ENCODE measurements around the gene TFAP2A.

TFAP2A gene

DNA sequence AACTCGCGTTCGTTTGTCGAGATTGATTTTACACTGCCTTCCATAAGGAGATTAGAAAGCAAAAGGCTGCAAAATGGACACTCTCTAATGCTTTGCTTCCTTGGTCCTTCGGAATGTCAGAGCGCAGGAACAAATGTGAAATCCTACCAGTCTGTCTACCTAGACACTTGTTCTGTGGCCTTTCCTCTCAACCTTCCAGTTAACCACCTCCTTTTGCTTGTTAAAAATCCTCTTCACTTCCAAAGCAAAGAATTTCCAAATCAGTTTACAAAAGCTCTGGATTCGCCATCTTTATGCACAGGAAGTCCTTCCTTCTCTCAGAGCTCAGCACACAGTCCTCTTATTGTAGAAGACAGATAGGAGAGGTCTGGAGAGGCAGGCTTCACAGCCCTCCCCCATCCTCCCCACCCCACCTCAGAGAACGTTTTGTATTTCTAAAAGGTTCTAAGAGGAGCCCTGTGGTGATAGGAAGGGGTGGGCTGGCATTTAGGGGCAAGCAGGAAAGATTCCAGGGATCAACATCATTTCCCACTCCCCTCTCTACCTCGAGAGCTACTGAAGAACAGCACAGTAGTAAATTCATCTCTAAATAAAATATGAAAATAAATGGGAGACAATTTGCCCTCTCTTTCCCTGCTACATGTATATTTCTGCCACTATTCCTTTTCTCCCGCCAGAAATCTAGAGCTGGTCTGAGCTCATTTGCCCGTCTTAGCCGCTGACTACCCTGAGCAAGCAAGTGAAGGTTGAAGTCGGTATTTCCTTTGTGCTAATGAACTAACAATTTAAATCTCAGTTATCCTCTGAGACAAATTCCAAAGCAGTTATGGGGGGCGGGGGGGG lies 18.9 kb downstream of the TFAP2A start:
- Histone ChIP-seq H4K20me1 (ENCODE audit: low read depth, low read length) (no peaks in the 10 kb centered on the region), H3K9ac (ENCODE audit: low read length) (no peak overlapping the region), H3K4me2 (ENCODE audit: low read depth, low read length, poor library complexity, severe bottlenecking) (no peak overlapping the region), H3K36me3 (ENCODE audit: low read length) (no peaks in the 10 kb centered on the region), H3K79me2 (ENCODE audit: insufficient read depth, low read length) (no peaks in the 10 kb centered on the region), H3K9me2 (replicated peaks; ENCODE audit: insufficient read depth, low read length) (no peaks in the 10 kb centered on the region), H3K4me3 (ENCODE audit: insufficient read depth, low read length, poor library complexity, severe bottlenecking) (no peak overlapping the region), H3K9me3 (ENCODE audit: insufficient read depth, low read length) (no peaks in the 10 kb centered on the region), H3F3A (ENCODE audit: insufficient read depth) (no peaks in the 10 kb centered on the region), H2AFZ (ENCODE audit: low read depth, low read length, severe bottlenecking) (no peak overlapping the region), H3K27ac (ENCODE audit: low read depth, low read length) (no peak overlapping the region), H3K27me3 (ENCODE audit: low read length) (no peaks in the 10 kb centered on the region)
- TF ChIP-seq, protein P1, sequence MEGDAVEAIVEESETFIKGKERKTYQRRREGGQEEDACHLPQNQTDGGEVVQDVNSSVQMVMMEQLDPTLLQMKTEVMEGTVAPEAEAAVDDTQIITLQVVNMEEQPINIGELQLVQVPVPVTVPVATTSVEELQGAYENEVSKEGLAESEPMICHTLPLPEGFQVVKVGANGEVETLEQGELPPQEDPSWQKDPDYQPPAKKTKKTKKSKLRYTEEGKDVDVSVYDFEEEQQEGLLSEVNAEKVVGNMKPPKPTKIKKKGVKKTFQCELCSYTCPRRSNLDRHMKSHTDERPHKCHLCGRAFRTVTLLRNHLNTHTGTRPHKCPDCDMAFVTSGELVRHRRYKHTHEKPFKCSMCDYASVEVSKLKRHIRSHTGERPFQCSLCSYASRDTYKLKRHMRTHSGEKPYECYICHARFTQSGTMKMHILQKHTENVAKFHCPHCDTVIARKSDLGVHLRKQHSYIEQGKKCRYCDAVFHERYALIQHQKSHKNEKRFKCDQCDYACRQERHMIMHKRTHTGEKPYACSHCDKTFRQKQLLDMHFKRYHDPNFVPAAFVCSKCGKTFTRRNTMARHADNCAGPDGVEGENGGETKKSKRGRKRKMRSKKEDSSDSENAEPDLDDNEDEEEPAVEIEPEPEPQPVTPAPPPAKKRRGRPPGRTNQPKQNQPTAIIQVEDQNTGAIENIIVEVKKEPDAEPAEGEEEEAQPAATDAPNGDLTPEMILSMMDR (IDR thresholded peaks at IDR 0.05; ENCODE audit: insufficient read depth, low read length, poor library complexity, severe bottlenecking) = no peak
- 0 out of 2 replicates have a peak, but pooled peaks have one; percentile 12 for TF ChIP-seq EZH2phosphoT487 (conservative IDR thresholded peaks at IDR 0.05; ENCODE audit: low read length)

DNA sequence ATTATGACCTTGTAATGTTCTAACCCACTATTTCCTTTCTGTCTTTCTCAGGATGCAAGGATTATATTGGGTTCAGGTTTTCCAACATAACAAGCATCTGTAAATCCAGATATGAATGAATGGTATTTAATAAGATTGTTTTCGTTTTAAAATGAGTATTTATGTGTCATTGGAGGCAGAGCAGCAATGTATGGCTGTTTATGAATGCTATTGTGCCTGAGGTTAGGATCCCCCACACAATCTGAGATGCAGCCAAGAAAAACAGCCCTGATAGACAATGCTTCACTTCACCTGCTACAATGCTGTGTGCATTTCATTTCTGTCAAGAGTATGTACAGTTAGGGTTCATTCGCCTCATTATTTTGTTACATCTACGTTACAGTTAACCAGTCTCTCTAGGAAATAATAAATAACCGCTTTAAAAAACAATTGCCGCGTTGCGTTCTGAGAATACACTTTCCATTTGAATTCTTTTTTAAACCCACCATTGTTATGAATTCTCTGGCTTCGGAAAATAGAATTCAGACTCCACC lies 19.6 kb downstream of the TFAP2A start:
- TF ChIP-seq EZH2phosphoT487 (conservative IDR thresholded peaks at IDR 0.05; ENCODE audit: low read length) = 0 out of 2 replicates have a peak, but pooled peaks have one; percentile 41
- TF ChIP-seq, protein P1 (IDR thresholded peaks at IDR 0.05; ENCODE audit: insufficient read depth, low read length, poor library complexity, severe bottlenecking) = no peak
- H3F3A ChIP-seq (ENCODE audit: insufficient read depth) = no peaks in the 10 kb centered on the region
- H3K9me2 ChIP-seq (replicated peaks; ENCODE audit: insufficient read depth, low read length) = no peaks in the 10 kb centered on the region
- no peak overlapping the region for H3K27ac ChIP-seq (ENCODE audit: low read depth, low read length)
- H3K4me3 ChIP-seq (ENCODE audit: insufficient read depth, low read length, poor library complexity, severe bottlenecking) = no peak overlapping the region
- no peaks in the 10 kb centered on the region for H4K20me1 ChIP-seq (ENCODE audit: low read depth, low read length)
- H3K9me3 ChIP-seq (ENCODE audit: insufficient read depth, low read length) = no peaks in the 10 kb centered on the region
- no peaks in the 10 kb centered on the region for H3K79me2 ChIP-seq (ENCODE audit: insufficient read depth, low read length)
- H3K9ac ChIP-seq (ENCODE audit: low read length) = no peak overlapping the region
- H3K4me2 ChIP-seq (ENCODE audit: low read depth, low read length, poor library complexity, severe bottlenecking) = no peak overlapping the region
- no peaks in the 10 kb centered on the region for H3K27me3 ChIP-seq (ENCODE audit: low read length)
- H2AFZ ChIP-seq (ENCODE audit: low read depth, low read length, severe bottlenecking) = no peak overlapping the region
- no peaks in the 10 kb centered on the region for H3K36me3 ChIP-seq (ENCODE audit: low read length)

DNA sequence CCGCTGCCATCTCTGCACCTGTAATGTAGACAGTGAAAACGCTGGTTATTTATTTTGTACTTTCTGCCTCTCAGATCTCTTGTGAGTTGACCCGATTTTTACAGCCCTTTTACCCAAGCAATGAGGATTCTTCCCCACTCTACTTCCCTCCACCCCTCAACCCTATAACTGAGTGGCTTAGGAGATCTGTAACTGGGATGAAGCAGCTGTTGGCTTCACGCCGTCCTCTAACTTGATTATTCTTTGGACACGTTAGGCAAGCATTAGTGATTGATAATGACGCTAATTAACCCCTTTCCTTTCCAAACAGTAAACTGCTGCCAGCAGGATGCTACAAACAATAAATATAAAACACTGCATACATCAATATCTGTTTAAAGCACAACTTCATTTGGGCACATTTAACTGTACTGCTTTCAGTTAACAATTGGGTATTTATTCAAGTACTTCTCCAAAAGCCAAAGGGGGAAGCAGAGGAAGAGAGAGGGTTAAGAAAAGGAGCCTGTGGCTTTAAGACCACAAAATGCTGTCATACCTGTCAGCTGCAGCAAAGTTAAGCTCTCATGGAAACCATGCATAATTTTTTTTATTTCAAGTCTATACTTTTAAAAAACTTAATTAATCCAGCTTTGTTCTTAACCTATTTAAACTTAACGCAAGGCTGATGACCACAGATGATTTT lies 21.2 kb downstream of the TFAP2A start:
- H4K20me1 ChIP-seq (ENCODE audit: low read depth, low read length) = no peaks in the 10 kb centered on the region
- no peak overlapping the region for H3K27ac ChIP-seq (ENCODE audit: low read depth, low read length)
- H3K9me3 ChIP-seq (ENCODE audit: insufficient read depth, low read length) = no peaks in the 10 kb centered on the region
- no peaks in the 10 kb centered on the region for H3K9me2 ChIP-seq (replicated peaks; ENCODE audit: insufficient read depth, low read length)
- no peaks in the 10 kb centered on the region for H3K27me3 ChIP-seq (ENCODE audit: low read length)
- H3K9ac ChIP-seq (ENCODE audit: low read length) = no peak overlapping the region
- H3K4me3 ChIP-seq (ENCODE audit: insufficient read depth, low read length, poor library complexity, severe bottlenecking) = no peak overlapping the region
- no peaks in the 10 kb centered on the region for H3F3A ChIP-seq (ENCODE audit: insufficient read depth)
- H3K79me2 ChIP-seq (ENCODE audit: insufficient read depth, low read length) = no peaks in the 10 kb centered on the region
- TF ChIP-seq, protein P1 (IDR thresholded peaks at IDR 0.05; ENCODE audit: insufficient read depth, low read length, poor library complexity, severe bottlenecking) = no peak
- TF ChIP-seq EZH2phosphoT487 (conservative IDR thresholded peaks at IDR 0.05; ENCODE audit: low read length) = no peak
- no peak overlapping the region for H3K4me2 ChIP-seq (ENCODE audit: low read depth, low read length, poor library complexity, severe bottlenecking)
- no peak overlapping the region for H2AFZ ChIP-seq (ENCODE audit: low read depth, low read length, severe bottlenecking)
- H3K36me3 ChIP-seq (ENCODE audit: low read length) = no peaks in the 10 kb centered on the region

Measured in SU-DHL-6 (cell line).